ENCODE measurements around the gene ARGLU1.

The ARGLU1 gene

GRCh38 chr13:106499896-106500295 is 68.0 kb downstream of the ARGLU1 start:
- DNase-seq (ENCODE audit: low spot score): no peak

- DNase-seq (ENCODE audit: low spot score): no peak
Observed at GRCh38 chr13:106499113-106499512, 68.8 kb downstream of the ARGLU1 start.

- DNase-seq (ENCODE audit: low spot score): no peak
Observed at GRCh38 chr13:106498571-106498970, 69.4 kb downstream of the ARGLU1 start.

- no peak for DNase-seq (ENCODE audit: low spot score)
Observed at GRCh38 chr13:106498158-106498557, 69.8 kb downstream of the ARGLU1 start.

GRCh38 chr13:106497079-106497478 is 70.9 kb downstream of the ARGLU1 start:
- DNase-seq (ENCODE audit: low spot score): no peak

- DNase-seq (ENCODE audit: low spot score): no peak
Observed at GRCh38 chr13:106496072-106496997, 71.6 kb downstream of the ARGLU1 start.

- no peak for DNase-seq (ENCODE audit: low spot score)
Observed at GRCh38 chr13:106494936-106495335, 73.0 kb downstream of the ARGLU1 start.

- DNase-seq (ENCODE audit: low spot score): no peak
Observed at GRCh38 chr13:106494506-106494905, 73.4 kb downstream of the ARGLU1 start.

GRCh38 chr13:106493533-106494220 is 74.3 kb downstream of the ARGLU1 start:
- DNase-seq (ENCODE audit: low spot score): no peak

GRCh38 chr13:106492588-106493475 is 75.1 kb downstream of the ARGLU1 start:
- DNase-seq (ENCODE audit: low spot score): no peak

GRCh38 chr13:106491928-106492587 is 75.9 kb downstream of the ARGLU1 start:
- DNase-seq (ENCODE audit: low spot score): no peak
